ENCODE data around the gene TRIM51. TPM values are rescaled to one million over a fixed set of nuclear protein-coding genes. Genes with fewer than 3 reads are reported as not detected.
"Not testable (repeated sequence)": the region's sequence is repeated elsewhere in the genome, so short reads cannot be mapped to it uniquely, and the experiment has no call there.

Gene TRIM51, protein sequence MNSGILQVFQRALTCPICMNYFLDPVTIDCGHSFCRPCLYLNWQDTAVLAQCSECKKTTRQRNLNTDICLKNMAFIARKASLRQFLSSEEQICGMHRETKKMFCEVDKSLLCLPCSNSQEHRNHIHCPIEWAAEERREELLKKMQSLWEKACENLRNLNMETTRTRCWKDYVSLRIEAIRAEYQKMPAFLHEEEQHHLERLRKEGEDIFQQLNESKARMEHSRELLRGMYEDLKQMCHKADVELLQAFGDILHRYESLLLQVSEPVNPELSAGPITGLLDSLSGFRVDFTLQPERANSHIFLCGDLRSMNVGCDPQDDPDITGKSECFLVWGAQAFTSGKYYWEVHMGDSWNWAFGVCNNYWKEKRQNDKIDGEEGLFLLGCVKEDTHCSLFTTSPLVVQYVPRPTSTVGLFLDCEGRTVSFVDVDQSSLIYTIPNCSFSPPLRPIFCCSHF
- total RNA-seq (2022) (not detected in 2 replicates), Bru-seq, nascent RNA (not detected), BruChase-seq, experiment 1, labeled RNA remaining after a 6-hour chase (not detected), BruChase-seq, experiment 2, labeled RNA remaining after a 2-hour chase (not detected)
- long read RNA-seq: 0 reads

- CTCF ChIA-PET; H3K27ac Mint-ChIP-seq (ENCODE audit: low read depth, unreplicated experiment); H3K9me3 Mint-ChIP-seq (ENCODE audit: unreplicated experiment); DNase-seq (ENCODE audit: unreplicated experiment); H3K4me1 Mint-ChIP-seq (ENCODE audit: insufficient read depth, unreplicated experiment); H3K36me3 Mint-ChIP-seq (ENCODE audit: insufficient read depth, unreplicated experiment); H3K27me3 Mint-ChIP-seq (ENCODE audit: insufficient read depth, unreplicated experiment); BruUV-seq (replicated peaks); H3K4me3 Mint-ChIP-seq (ENCODE audit: unreplicated experiment); intact Hi-C loops (cut with micrococcal nuclease); POLR2A ChIA-PET: not testable (repeated sequence)
These were observed at the start of gene TRIM51 for GRCh38 chr11:55882997-55883396. Gene TRIM51, plus strand, starts transcription at chr11:55883297. Its CDS starts 2,132 bp downstream, at chr11:55885429.

GRCh38 chr11:55838452-55838851 lies 44.6 kb upstream of the TRIM51 start, which contains the start of gene OR5D16:
Gene OR5D16, plus strand, starts transcription at chr11:55838752. Its CDS starts 0 bp downstream, at chr11:55838752.
- Mint-ChIP-seq H3K9me3 (ENCODE audit: unreplicated experiment) (peaks cover 24% of the 10 kb centered on the region), H3K27ac (ENCODE audit: low read depth, unreplicated experiment) (no peak within 1 kb of the TSS), H3K36me3 (ENCODE audit: insufficient read depth, unreplicated experiment) (no peaks in the 10 kb centered on the region), H3K4me1 (ENCODE audit: insufficient read depth, unreplicated experiment) (no peaks in the 10 kb centered on the region), H3K4me3 (ENCODE audit: unreplicated experiment) (no peak within 1 kb of the TSS), H3K27me3 (ENCODE audit: insufficient read depth, unreplicated experiment) (no peaks in the 10 kb centered on the region)
- TF ChIP-seq, protein P1, sequence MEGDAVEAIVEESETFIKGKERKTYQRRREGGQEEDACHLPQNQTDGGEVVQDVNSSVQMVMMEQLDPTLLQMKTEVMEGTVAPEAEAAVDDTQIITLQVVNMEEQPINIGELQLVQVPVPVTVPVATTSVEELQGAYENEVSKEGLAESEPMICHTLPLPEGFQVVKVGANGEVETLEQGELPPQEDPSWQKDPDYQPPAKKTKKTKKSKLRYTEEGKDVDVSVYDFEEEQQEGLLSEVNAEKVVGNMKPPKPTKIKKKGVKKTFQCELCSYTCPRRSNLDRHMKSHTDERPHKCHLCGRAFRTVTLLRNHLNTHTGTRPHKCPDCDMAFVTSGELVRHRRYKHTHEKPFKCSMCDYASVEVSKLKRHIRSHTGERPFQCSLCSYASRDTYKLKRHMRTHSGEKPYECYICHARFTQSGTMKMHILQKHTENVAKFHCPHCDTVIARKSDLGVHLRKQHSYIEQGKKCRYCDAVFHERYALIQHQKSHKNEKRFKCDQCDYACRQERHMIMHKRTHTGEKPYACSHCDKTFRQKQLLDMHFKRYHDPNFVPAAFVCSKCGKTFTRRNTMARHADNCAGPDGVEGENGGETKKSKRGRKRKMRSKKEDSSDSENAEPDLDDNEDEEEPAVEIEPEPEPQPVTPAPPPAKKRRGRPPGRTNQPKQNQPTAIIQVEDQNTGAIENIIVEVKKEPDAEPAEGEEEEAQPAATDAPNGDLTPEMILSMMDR (IDR thresholded peaks at IDR 0.05; ENCODE audit: unreplicated experiment): no peak
- intact Hi-C loops (cut with micrococcal nuclease): no loop called here
- no TSS peak for BruUV-seq (replicated peaks)
- ChIA-PET POLR2A (no interaction called here), CTCF (no interaction called here)
- DNase-seq (ENCODE audit: unreplicated experiment): no peak

DNA sequence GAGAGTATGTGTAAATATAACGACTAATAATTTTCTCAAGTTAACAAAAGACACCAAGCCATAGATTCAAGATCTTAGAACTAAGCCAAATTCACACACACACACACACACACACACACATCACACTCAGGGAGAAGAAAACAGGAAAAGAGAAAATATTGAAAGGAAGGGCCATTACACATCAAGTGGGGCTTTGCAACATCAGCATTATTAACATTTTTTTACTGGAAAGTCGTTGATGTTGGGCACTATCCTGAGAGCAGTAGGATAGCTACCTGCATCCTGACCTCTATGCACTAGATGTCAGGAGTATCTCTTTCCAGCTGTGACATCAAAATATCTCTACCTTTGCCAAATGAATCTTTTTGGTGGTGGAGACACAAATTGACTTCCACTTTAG lies 35.6 kb upstream of the TRIM51 start:
- no TSS peak for BruUV-seq (replicated peaks)
- Mint-ChIP-seq H3K27me3 (ENCODE audit: insufficient read depth, unreplicated experiment) (no peaks in the 10 kb centered on the region), H3K27ac (ENCODE audit: low read depth, unreplicated experiment) (no peak overlapping the region), H3K36me3 (ENCODE audit: insufficient read depth, unreplicated experiment) (no peaks in the 10 kb centered on the region), H3K9me3 (ENCODE audit: unreplicated experiment) (peaks cover 28% of the 10 kb centered on the region), H3K4me1 (ENCODE audit: insufficient read depth, unreplicated experiment) (no peaks in the 10 kb centered on the region), H3K4me3 (ENCODE audit: unreplicated experiment) (no peak overlapping the region)
- CTCF ChIA-PET: no interaction called here
- intact Hi-C loops (cut with micrococcal nuclease): no loop called here
- DNase-seq (ENCODE audit: unreplicated experiment): no peak
- POLR2A ChIA-PET: interaction anchor here (0.7 kb wide), 1 partner anchor 480 kb away, joined by 4 read pairs; no protein-coding TSS in a partner anchor
- TF ChIP-seq, protein P1 (IDR thresholded peaks at IDR 0.05; ENCODE audit: unreplicated experiment): no peak

- TF ChIP-seq, protein P1 (IDR thresholded peaks at IDR 0.05; ENCODE audit: unreplicated experiment): no peak
- Mint-ChIP-seq H3K27me3 (ENCODE audit: insufficient read depth, unreplicated experiment) (no peaks in the 10 kb centered on the region), H3K4me1 (ENCODE audit: insufficient read depth, unreplicated experiment) (no peaks in the 10 kb centered on the region), H3K27ac (ENCODE audit: low read depth, unreplicated experiment) (no peak overlapping the region), H3K9me3 (ENCODE audit: unreplicated experiment) (peaks cover 43% of the 10 kb centered on the region), H3K4me3 (ENCODE audit: unreplicated experiment) (no peak overlapping the region), H3K36me3 (ENCODE audit: insufficient read depth, unreplicated experiment) (no peaks in the 10 kb centered on the region)
- no peak for DNase-seq (ENCODE audit: unreplicated experiment)
- intact Hi-C loops (cut with micrococcal nuclease): no loop called here
- no TSS peak for BruUV-seq (replicated peaks)
- CTCF ChIA-PET: no interaction called here
- POLR2A ChIA-PET: no interaction called here
These were observed 34.1 kb upstream of the TRIM51 start for GRCh38 chr11:55849037-55849436.
